H9 (cell line): Measurements from ENCODE around the gene ZNF784. TPM values are rescaled to one million over a fixed set of nuclear protein-coding genes. Genes with fewer than 3 reads are reported as not detected.

Source experiments
- DNase-seq: peaks from one replicate; pipeline ENCODE4 v3.0.0-alpha.2; 2017
- H2AFZ ChIP-seq: one replicate; pipeline ENCODE4 v1.6.1; 2013; ENCODE audit warnings: mild to moderate bottlenecking, low read length, control low read depth, moderate library complexity
- H2AK5ac ChIP-seq: 2 replicates; pipeline ENCODE4 v1.6.1; 2013; ENCODE audit warnings: low read length, control low read depth, mixed read lengths; ENCODE audit not compliant: insufficient read length
- H2BK120ac ChIP-seq: one replicate; pipeline ENCODE4 v1.6.1; 2013; ENCODE audit warnings: low read depth, mild to moderate bottlenecking, low read length, control low read depth, inconsistent platforms; ENCODE audit not compliant: poor library complexity, severe bottlenecking
- H2BK12ac ChIP-seq: 2 replicates; pipeline ENCODE4 v1.6.1; 2013; ENCODE audit warnings: low read length, control low read depth, mixed read lengths, low read depth; ENCODE audit not compliant: insufficient read length
- H2BK15ac ChIP-seq: 2 replicates; pipeline ENCODE4 v1.6.1; 2013; ENCODE audit warnings: low read depth, low read length, control low read depth
- H2BK20ac ChIP-seq: one replicate; pipeline ENCODE4 v1.6.1; 2013; ENCODE audit warnings: low read depth, mild to moderate bottlenecking, low read length, control low read depth, inconsistent platforms; ENCODE audit not compliant: poor library complexity, severe bottlenecking
- H2BK5ac ChIP-seq: 2 replicates; pipeline ENCODE4 v1.6.1; 2013; ENCODE audit warnings: low read length, control low read depth, mixed read lengths; ENCODE audit not compliant: insufficient read length
- H3K14ac ChIP-seq: 2 replicates; pipeline ENCODE4 v1.6.1; 2013; ENCODE audit warnings: low read length, control low read depth; ENCODE audit not compliant: insufficient read depth
- H3K18ac ChIP-seq: 2 replicates; pipeline ENCODE4 v1.6.1; 2013; ENCODE audit warnings: low read depth, mild to moderate bottlenecking, mixed read lengths, low read length, control low read depth; ENCODE audit not compliant: insufficient read length
- H3K23ac ChIP-seq: 2 replicates; pipeline ENCODE4 v1.6.1; 2013; ENCODE audit warnings: low read length, control low read depth, mixed read lengths, low read depth; ENCODE audit not compliant: insufficient read length
- H3K23me2 ChIP-seq: 2 replicates; pipeline ENCODE4 v1.6.1; 2013; ENCODE audit warnings: low read depth, mild to moderate bottlenecking, mixed read lengths, low read length, control low read depth; ENCODE audit not compliant: insufficient read length, poor library complexity, severe bottlenecking
- H3K27ac ChIP-seq: 2 replicates; pipeline ENCODE4 v1.5.1; 2013; ENCODE audit warnings: low read length, control low read depth, mixed read lengths, low read depth; ENCODE audit not compliant: insufficient read length
- H3K27me3 ChIP-seq: 2 replicates; pipeline ENCODE4 v1.6.1; 2013; ENCODE audit warnings: low read length, control low read depth, inconsistent platforms; ENCODE audit not compliant: insufficient read depth
- H3K4ac ChIP-seq: 2 replicates; pipeline ENCODE4 v1.6.1; 2013; ENCODE audit warnings: low read depth, mild to moderate bottlenecking, control low read depth, inconsistent platforms, low read length, moderate library complexity
- H3K4me1 ChIP-seq: 2 replicates; pipeline ENCODE4 v1.6.1; 2013; ENCODE audit warnings: low read length, control low read depth, inconsistent platforms; ENCODE audit not compliant: insufficient read depth
- H3K4me2 ChIP-seq: 2 replicates; pipeline ENCODE4 v1.6.1; 2013; ENCODE audit warnings: low read length, control low read depth, mixed read lengths; ENCODE audit not compliant: insufficient read length, insufficient read depth
- H3K56ac ChIP-seq: 2 replicates; pipeline ENCODE4 v1.6.1; 2013; ENCODE audit warnings: low read depth, mild to moderate bottlenecking, mixed read lengths, low read length, control low read depth; ENCODE audit not compliant: insufficient read length
- H3K79me1 ChIP-seq: 2 replicates; pipeline ENCODE4 v1.6.1; 2013; ENCODE audit warnings: low read depth, mild to moderate bottlenecking, moderate library complexity, low read length, control low read depth, inconsistent platforms; ENCODE audit not compliant: insufficient read depth, poor library complexity, severe bottlenecking
- H3K79me2 ChIP-seq: 2 replicates; pipeline ENCODE4 v1.6.1; 2013; ENCODE audit warnings: low read length, control low read depth, inconsistent platforms; ENCODE audit not compliant: insufficient read depth
- H3K9ac ChIP-seq: 2 replicates; pipeline ENCODE4 v1.6.1; 2013; ENCODE audit warnings: low read length, control low read depth, mixed read lengths; ENCODE audit not compliant: insufficient read length; ENCODE audit errors: extremely low read depth
- H3K9me3 ChIP-seq: one replicate; pipeline ENCODE4 v1.6.1; 2013; ENCODE audit warnings: low read depth, low read length, inconsistent platforms; ENCODE audit not compliant: control insufficient read depth
- H3T11ph ChIP-seq: one replicate; pipeline ENCODE4 v1.6.1; 2013; ENCODE audit warnings: mild to moderate bottlenecking, low read length, control low read depth, inconsistent platforms
- H4K20me1 ChIP-seq: one replicate; pipeline ENCODE4 v1.6.1; 2013; ENCODE audit not compliant: control insufficient read depth, insufficient read length, insufficient read depth
- H4K5ac ChIP-seq: 2 replicates; pipeline ENCODE4 v1.6.1; 2013; ENCODE audit warnings: low read depth, mild to moderate bottlenecking, mixed read lengths, low read length, control low read depth; ENCODE audit not compliant: insufficient read length
- H4K8ac ChIP-seq: replicated peaks from 2 replicates; pipeline ENCODE4 v1.6.1; 2013; ENCODE audit warnings: low read length, control low read depth, mixed read lengths, low read depth; ENCODE audit not compliant: insufficient read length
- H4K91ac ChIP-seq: 2 replicates; pipeline ENCODE4 v1.6.1; 2013; ENCODE audit warnings: low read depth, mild to moderate bottlenecking, moderate library complexity, mixed read lengths, low read length, control low read depth; ENCODE audit not compliant: insufficient read length
- H3K27ac Mint-ChIP-seq, 3 experiments: 2 replicates in 2 of 3; 3 replicates in 1 of 3; pipeline ENCODE4 v1.8.0; 2020 to 2021; ENCODE audit warnings: mixed read lengths in 3 of 3, mild to moderate bottlenecking in 1 of 3, moderate library complexity in 1 of 3
- H3K27me3 Mint-ChIP-seq: 2 replicates; pipeline ENCODE4 v1.8.0; 2021; ENCODE audit warnings: low read depth, mild to moderate bottlenecking, moderate library complexity, mixed read lengths
- H3K36me3 Mint-ChIP-seq, 3 experiments: 2 replicates in 2 of 3; 3 replicates in 1 of 3; pipeline ENCODE4 v1.8.0; 2020 to 2021; ENCODE audit warnings: low read depth in 3 of 3, mixed read lengths in 3 of 3; ENCODE audit not compliant: insufficient read depth in 1 of 3
- H3K4me1 Mint-ChIP-seq, 2 experiments: 2 replicates each; pipeline ENCODE4 v1.8.0; 2020; ENCODE audit warnings: mixed read lengths in 2 of 2
- H3K4me3 Mint-ChIP-seq, 2 experiments: 2 replicates in 1 of 2; 3 replicates in 1 of 2; pipeline ENCODE4 v1.8.0; 2020 to 2021; ENCODE audit warnings: mild to moderate bottlenecking in 2 of 2, mixed read lengths in 2 of 2, moderate library complexity in 1 of 2
- H3K9me3 Mint-ChIP-seq, 2 experiments: 2 replicates in 1 of 2; 3 replicates in 1 of 2; pipeline ENCODE4 v1.8.0; 2020; ENCODE audit warnings: mild to moderate bottlenecking in 2 of 2, mixed read lengths in 2 of 2, moderate library complexity in 1 of 2
- WGBS: extraction: QIAGEN DNeasy Blood & Tissue Kit; methylation state at CpG from one replicate; pipeline ENCODE4 v1.1.7; 2013; ENCODE audit warnings: missing lambda C conversion rate, low lambda C conversion rate, mixed read lengths; ENCODE audit not compliant: insufficient read length; ENCODE audit errors: extremely low coverage; 5-methylcytosine and 5-hydroxymethylcytosine counted together
- total RNA-seq: library from RNA; stranded (reverse); gene quantifications from 2 replicates; pipeline ENCODE4 v1.2.1, GENCODE V29; 2021
- TF ChIP-seq, protein P1 (sequence below): fragments of 200-600 bp; sonication (generic); conservative IDR thresholded peaks from 3 replicates; pipeline ENCODE4 v1.8.0; 2021; ENCODE audit warnings: antibody characterized with exemption, mild to moderate bottlenecking

The ZNF784 gene
- total RNA-seq, 1 experiment from 2014 or later: 10.7 TPM

DNA sequence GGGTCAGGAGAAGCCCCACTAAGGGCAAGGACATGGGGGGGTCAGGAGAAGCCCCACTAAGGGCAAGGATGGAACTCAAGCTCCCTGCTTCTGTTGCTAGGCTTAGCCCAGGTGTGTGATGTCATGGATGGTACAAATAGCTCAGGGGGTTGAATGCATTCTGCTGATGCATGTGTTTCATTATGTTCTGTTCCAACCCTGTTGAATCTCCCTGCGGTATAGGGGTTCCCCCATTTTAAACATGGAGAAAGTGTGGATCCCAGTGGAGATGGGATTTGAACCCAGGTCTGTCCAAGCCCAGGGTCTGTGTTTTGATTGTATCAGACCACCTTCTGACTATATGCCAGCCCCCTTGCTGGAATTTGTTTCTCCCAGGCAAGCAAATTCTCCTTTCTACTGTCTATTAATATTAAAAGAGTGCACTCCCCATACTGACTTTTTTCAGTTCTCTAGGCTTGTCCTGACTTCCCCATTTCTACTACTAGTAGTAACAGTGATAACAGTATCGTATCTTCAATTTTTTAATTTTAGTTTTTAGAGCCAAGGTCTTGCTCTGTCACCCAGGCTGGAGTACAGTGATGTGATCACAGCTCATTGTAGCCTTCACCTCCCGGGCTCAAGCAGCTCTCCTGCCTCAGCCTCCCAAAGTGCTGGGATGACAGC lies 12.3 kb downstream of the ZNF784 start:
- H3K27me3 Mint-ChIP-seq: no peaks in the 10 kb centered on the region
- Histone ChIP-seq H2BK15ac (no peak overlapping the region), H4K5ac (no peak overlapping the region), H2BK5ac (no peak overlapping the region), H2BK120ac (no peak overlapping the region), H3K4me2 (no peak overlapping the region), H3K18ac (no peak overlapping the region), H3K4ac (no peak overlapping the region), H2AK5ac (no peak overlapping the region), H3K27ac (no peak overlapping the region), H2BK12ac (no peak overlapping the region), H3K23ac (no peak overlapping the region), H3K14ac (no peak overlapping the region), H4K8ac (no peak overlapping the region), H3K79me1 (no peaks in the 10 kb centered on the region), H3K23me2 (no peaks in the 10 kb centered on the region), H3K79me2 (0 out of 2 replicates have a peak, but pooled peaks cover 1% of the 10 kb centered on the region), H2BK20ac (no peak overlapping the region), H4K20me1 (no peaks in the 10 kb centered on the region), H3K9me3 (no peaks in the 10 kb centered on the region), H3K27me3 (no peaks in the 10 kb centered on the region), H3T11ph (no peak overlapping the region), H2AFZ (no peak overlapping the region), H4K91ac (no peak overlapping the region), H3K9ac (no peak overlapping the region), H3K56ac (no peak overlapping the region), H3K4me1 (no peaks in the 10 kb centered on the region)
- no peak overlapping the region for H3K27ac Mint-ChIP-seq
- DNase-seq: no peak
- peaks cover 14 to 40% (median 37%) of the 10 kb centered on the region in 3 experiments for H3K36me3 Mint-ChIP-seq
- no peak overlapping the region for H3K4me3 Mint-ChIP-seq
- WGBS: no CpG with 5 or more reads among the region's 3 CpGs
- H3K4me1 Mint-ChIP-seq: peaks cover under 1 to 4% of the 10 kb centered on the region in 2 experiments; a peak in 1 of 4 replicates
- TF ChIP-seq, protein P1, sequence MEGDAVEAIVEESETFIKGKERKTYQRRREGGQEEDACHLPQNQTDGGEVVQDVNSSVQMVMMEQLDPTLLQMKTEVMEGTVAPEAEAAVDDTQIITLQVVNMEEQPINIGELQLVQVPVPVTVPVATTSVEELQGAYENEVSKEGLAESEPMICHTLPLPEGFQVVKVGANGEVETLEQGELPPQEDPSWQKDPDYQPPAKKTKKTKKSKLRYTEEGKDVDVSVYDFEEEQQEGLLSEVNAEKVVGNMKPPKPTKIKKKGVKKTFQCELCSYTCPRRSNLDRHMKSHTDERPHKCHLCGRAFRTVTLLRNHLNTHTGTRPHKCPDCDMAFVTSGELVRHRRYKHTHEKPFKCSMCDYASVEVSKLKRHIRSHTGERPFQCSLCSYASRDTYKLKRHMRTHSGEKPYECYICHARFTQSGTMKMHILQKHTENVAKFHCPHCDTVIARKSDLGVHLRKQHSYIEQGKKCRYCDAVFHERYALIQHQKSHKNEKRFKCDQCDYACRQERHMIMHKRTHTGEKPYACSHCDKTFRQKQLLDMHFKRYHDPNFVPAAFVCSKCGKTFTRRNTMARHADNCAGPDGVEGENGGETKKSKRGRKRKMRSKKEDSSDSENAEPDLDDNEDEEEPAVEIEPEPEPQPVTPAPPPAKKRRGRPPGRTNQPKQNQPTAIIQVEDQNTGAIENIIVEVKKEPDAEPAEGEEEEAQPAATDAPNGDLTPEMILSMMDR: no peak
- H3K9me3 Mint-ChIP-seq: no peaks in the 10 kb centered on the region
